Ishikawa (cell line): ENCODE data around the gene RASA3.

Source experiments
- CEBPB ChIP-seq: IDR thresholded peaks from 2 replicates; pipeline ENCODE4 v1.6.1; 2012
- CREB1 ChIP-seq: IDR thresholded peaks from 2 replicates; pipeline ENCODE4 v1.6.1; 2012; ENCODE audit warnings: low read depth
- EGR1 ChIP-seq: IDR thresholded peaks from 2 replicates; pipeline ENCODE4 v1.6.1; 2012
- EP300 ChIP-seq: IDR thresholded peaks from 2 replicates; pipeline ENCODE4 v1.6.1; 2012; ENCODE audit warnings: borderline replicate concordance
- FOXM1 ChIP-seq: IDR thresholded peaks from 2 replicates; pipeline ENCODE4 v1.6.1; 2012; ENCODE audit warnings: low read depth, borderline replicate concordance
- MAX ChIP-seq: IDR thresholded peaks from 2 replicates; pipeline ENCODE4 v1.6.1; 2012
- NFIC ChIP-seq: IDR thresholded peaks from 2 replicates; pipeline ENCODE4 v1.6.1; 2012
- RAD21 ChIP-seq: IDR thresholded peaks from 2 replicates; pipeline ENCODE4 v1.6.1; 2012; ENCODE audit warnings: low read depth
- REST ChIP-seq: IDR thresholded peaks from 2 replicates; pipeline ENCODE4 v1.6.1; 2012; ENCODE audit warnings: low read depth, mild to moderate bottlenecking
- TAF1 ChIP-seq: IDR thresholded peaks from 2 replicates; pipeline ENCODE4 v1.6.1; 2012; ENCODE audit warnings: low read depth, mild to moderate bottlenecking
- TCF12 ChIP-seq: IDR thresholded peaks from 2 replicates; pipeline ENCODE4 v1.6.1; 2012; ENCODE audit warnings: low read depth
- TEAD4 ChIP-seq: IDR thresholded peaks from 2 replicates; pipeline ENCODE4 v1.6.1; 2012
- USF1 ChIP-seq: IDR thresholded peaks from 2 replicates; pipeline ENCODE4 v1.6.1; 2012
- YY1 ChIP-seq: IDR thresholded peaks from 2 replicates; pipeline ENCODE4 v1.6.1; 2012; ENCODE audit warnings: low read depth
- ZBTB7A ChIP-seq: IDR thresholded peaks from 2 replicates; pipeline ENCODE4 v1.6.1; 2012; ENCODE audit warnings: low read depth

Gene RASA3

GRCh38 chr13:114173745-114174144 lies 41.3 kb upstream of the RASA3 start:
- no peak for TF ChIP-seq YY1
- TF ChIP-seq RAD21 = no peak
- no peak for TF ChIP-seq TEAD4
- TF ChIP-seq USF1 = no peak
- TF ChIP-seq EP300 = no peak
- TF ChIP-seq CREB1 = no peak
- TF ChIP-seq EGR1 = no peak

GRCh38 chr13:114173272-114173671 lies 40.8 kb upstream of the RASA3 start:
- TF ChIP-seq EP300 = no peak
- no peak for TF ChIP-seq CREB1
- TF ChIP-seq TCF12 = no peak
- no peak for TF ChIP-seq FOXM1
- TF ChIP-seq CEBPB = no peak
- TF ChIP-seq EGR1 = no peak
- TF ChIP-seq YY1 = no peak
- no peak for TF ChIP-seq MAX
- no peak for TF ChIP-seq USF1
- no peak for TF ChIP-seq TEAD4
- TF ChIP-seq TAF1 = no peak
- TF ChIP-seq REST = no peak
- TF ChIP-seq NFIC = no peak
- TF ChIP-seq ZBTB7A = no peak
- TF ChIP-seq RAD21 = no peak

- TF ChIP-seq RAD21 (no peak), EP300 (no peak), MAX (no peak), TCF12 (no peak), ZBTB7A (no peak), FOXM1 (no peak), CEBPB (no peak), TEAD4 (no peak)
Observed at GRCh38 chr13:114167885-114168284, 35.5 kb upstream of the RASA3 start.

GRCh38 chr13:114167426-114167825 lies 35.0 kb upstream of the RASA3 start:
- TF ChIP-seq REST (no peak), EGR1 (no peak)

- no peak for TF ChIP-seq TCF12
- TF ChIP-seq EP300 = no peak
- no peak for TF ChIP-seq YY1
Observed at GRCh38 chr13:114166381-114167131, 34.1 kb upstream of the RASA3 start.

- TF ChIP-seq CEBPB (no peak), TAF1 (no peak), NFIC (no peak), FOXM1 (no peak), ZBTB7A (no peak), MAX (no peak), EGR1 (no peak), YY1 (no peak), TCF12 (no peak), USF1 (no peak), TEAD4 (no peak), EP300 (no peak), CREB1 (no peak), RAD21 (no peak), REST (no peak)
Observed at GRCh38 chr13:114164681-114165429, 32.4 kb upstream of the RASA3 start.
